SK-MEL-5 (cell line): Measurements from ENCODE around the gene MYO7B. TPM values are rescaled to one million over a fixed set of nuclear protein-coding genes. Genes with fewer than 3 reads are reported as not detected.

Experiments
- DNase-seq: peaks from one replicate; pipeline ENCODE4 v3.0.0-alpha.2; 2016; ENCODE audit warnings: low read depth, low spot score
- in situ Hi-C: cut with HindIII; loops from 2 replicates; pipeline ENCODE4 v1.10.0; 2016; ENCODE audit warnings: low sequenced_read_pairs, high pct_unique_total_duplicates, low pct_unique_long_range_greater_than_20kb
- total RNA-seq: library from RNA; depleted of rRNA; stranded (reverse); fragments of >200 nt; shearing (Covaris generic); gene quantifications from 2 replicates; pipeline ENCODE4 v1.2.3, GENCODE V29; 2014

The MYO7B gene
- total RNA-seq, 1 experiment from 2014 or later: not detected

DNA sequence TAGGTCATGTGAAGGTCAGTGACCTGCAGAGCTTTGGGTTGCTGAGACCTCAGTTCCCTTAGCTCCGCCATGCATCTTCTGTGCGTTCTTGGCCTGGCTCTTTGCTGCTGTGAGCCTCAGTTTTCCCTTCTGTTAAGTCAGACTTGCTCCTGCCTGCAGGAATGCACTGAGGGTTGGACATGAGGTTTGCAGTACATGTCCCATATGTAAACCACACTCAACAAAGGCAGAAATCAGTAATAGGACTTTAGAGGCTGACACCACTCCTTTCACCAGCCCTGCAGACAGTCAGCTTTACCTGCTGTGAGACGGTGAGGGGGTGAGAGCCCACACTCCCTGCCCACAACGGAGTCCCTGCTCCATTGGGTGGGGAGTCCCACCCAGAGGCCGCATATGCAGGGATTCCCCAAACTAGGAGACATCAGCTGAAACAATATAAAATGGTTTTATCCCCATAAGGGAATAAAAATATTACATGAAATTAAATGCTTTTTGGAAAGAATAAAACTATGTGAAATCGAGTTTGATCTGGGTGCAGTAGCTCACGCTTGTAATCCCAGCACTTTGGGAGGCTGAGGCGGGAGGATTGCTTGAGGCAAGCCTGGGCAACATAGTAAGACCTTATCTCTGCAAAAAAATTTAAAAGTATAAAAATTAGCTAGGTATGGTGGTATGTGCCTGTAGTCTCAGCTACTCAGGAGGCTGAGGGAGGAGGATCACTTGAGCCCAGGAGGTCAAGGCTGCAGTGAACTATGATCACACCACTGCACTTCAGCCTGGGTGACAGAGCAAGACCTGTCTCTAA lies 55.1 kb downstream of the MYO7B start:
- in situ Hi-C loops: no loop called here

DNA sequence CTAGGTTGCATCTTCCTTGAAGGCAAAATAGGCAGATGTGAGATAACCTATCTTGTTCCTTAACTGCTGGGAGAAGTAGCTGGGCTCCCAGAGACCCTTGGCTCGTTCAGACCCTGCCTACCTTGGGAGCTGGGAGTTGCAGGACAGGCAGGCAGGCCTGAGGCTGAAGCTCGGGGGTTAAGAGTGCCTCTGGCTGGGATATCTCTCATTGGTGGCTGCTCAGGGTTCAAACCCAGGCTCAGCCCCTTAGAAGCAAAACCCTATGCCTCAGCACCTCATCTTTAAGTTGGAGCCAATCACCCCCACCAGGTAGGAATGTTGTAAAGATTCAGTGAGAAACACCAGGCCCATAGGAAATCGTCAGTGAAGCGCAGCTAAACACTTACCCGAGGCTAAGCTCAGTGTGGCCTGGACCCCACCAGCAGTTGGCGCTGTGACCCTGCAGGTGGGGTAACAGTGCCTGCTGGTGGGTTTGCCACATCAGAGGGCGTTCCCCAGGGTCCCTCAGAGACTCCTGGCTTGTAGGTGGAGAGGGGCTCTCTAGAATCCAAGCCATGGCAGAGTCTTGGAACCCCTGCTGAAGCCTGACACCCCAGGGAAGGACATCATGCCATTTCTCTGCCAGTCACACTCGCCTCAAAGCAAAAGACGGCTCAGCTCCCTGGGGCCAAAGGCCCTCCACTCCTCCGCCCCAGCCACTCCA lies 55.9 kb downstream of the MYO7B start:
- in situ Hi-C loops: no loop called here
- DNase-seq: peak; percentile 67

More for the DNA sequence above, 55.1 kb downstream of the MYO7B start:
- DNase-seq: no peak

DNA sequence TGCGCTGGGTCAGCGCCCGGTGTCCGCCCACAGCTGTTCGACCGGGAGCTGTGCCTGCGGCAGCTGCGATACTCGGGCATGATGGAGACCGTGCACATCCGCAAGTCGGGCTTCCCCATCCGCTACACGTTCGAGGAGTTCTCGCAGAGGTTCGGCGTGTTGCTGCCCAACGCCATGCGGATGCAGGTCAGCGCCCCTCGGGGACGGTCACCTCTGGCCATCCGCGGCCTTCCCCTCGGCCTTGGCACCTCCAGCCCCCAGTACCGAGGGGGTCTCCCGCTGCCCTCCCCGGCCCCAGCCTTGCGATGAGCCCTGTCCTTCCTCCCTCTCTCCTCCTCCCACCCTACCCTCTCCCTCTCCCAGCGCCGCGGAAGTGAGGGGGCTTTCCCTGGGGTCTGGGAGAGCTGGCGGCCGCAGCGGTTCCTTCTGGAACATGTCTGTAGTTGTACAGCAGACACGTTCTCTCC lies 57.3 kb downstream of the MYO7B start:
- in situ Hi-C loops: no loop called here
- DNase-seq: no peak

DNA sequence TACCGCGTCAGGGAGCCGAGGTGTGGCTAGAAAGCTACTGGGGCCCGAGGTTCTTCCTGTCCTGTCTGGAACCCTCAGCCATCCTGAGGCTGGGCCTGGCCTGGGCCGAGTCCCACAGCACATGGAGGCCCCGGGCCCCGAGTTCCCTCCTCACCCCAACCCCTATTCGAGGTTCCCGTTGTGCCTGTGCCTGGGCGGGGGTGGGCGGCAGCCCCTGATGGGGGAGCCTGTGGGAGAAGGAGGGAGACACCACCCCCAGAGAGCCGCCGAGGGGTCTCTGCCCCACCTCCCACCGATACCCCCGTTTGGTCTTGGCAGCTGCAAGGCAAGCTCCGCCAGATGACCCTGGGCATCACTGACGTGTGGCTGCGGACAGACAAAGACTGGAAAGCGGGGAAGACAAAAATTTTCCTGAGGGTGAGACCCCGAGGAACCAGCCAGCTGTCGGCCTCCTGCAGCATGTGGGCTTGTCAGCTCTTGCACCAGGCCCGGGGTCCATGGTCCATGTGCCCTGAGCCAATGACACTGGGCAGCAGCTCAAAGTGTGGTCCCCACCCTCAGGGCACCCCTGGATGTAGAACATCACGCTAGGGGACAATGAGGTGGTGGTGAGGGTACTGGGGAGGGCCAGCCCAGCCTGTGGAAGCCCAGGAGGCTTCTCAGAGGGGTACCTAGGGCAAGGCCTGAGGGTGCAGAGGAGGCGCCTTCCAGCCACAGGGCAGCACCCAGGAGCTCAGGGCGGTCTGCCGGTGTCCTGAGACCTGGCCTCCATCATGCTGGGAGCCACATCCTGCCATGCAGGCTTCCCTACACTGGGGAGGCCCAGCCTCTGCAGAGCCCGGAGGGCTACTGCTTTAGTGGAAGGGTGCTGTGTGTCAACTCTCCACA lies 58.0 kb downstream of the MYO7B start:
- in situ Hi-C loops: no loop called here
- no peak for DNase-seq

DNA sequence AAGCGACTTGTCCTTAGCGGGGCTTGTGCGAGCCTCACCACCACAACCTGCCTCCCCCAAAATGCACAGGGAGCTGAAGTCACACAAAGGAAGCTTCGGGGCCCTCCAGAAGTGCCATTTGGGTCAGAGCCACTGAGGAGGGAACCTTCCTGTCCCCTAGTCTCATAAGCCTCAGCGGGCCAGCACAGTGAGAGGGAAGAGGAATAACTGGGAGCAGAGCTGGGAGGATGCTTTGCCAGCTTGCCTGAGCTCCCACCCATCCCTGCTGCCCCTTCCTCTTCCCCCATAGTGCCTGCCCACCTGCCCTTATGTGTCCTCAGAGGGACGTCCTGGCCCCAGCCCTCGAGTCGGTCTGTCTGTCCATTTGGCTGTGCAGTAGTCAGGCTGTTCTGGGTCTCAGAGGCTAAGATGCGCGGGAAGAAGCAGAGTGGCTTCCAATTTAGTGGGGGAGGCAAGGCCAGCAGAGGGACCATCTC lies 58.7 kb downstream of the MYO7B start:
- in situ Hi-C loops: no loop called here

DNA sequence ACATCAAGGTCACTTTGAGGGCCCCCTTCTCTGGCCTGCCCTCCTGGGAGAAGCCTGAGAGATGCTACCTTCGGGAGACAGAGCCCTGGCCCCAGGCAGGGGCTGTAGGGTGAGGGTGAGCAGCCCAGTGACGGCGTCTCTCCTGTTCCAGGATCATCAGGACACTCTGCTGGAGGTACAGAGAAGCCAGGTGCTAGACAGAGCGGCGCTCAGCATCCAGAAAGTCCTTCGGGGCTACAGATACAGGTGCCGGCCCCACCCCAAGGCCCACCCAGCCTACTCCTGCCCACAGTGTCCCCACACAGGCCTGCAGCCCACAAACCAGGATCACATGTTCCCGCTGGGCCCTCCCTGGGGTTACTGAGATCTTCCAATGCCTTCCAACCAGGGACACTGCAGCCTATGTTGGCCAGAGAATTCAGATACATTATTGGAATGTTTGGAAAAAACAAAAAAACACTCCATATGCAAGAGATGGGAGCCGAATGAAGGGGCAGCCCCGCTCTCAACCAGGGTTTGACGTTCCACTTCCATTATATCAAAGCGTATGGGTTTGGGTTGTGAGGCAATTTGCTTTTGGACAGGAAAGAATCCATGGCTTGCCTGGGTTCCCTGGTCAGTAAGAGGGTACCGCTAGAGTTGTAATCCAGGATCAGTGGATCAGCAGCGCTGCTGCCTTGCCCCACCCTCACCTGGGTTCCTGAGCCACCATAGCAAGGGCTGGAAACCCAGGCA lies 61.0 kb downstream of the MYO7B start:
- no peak for DNase-seq
- in situ Hi-C loops: no loop called here

More for the DNA sequence above, 58.7 kb downstream of the MYO7B start:
- no peak for DNase-seq

DNA sequence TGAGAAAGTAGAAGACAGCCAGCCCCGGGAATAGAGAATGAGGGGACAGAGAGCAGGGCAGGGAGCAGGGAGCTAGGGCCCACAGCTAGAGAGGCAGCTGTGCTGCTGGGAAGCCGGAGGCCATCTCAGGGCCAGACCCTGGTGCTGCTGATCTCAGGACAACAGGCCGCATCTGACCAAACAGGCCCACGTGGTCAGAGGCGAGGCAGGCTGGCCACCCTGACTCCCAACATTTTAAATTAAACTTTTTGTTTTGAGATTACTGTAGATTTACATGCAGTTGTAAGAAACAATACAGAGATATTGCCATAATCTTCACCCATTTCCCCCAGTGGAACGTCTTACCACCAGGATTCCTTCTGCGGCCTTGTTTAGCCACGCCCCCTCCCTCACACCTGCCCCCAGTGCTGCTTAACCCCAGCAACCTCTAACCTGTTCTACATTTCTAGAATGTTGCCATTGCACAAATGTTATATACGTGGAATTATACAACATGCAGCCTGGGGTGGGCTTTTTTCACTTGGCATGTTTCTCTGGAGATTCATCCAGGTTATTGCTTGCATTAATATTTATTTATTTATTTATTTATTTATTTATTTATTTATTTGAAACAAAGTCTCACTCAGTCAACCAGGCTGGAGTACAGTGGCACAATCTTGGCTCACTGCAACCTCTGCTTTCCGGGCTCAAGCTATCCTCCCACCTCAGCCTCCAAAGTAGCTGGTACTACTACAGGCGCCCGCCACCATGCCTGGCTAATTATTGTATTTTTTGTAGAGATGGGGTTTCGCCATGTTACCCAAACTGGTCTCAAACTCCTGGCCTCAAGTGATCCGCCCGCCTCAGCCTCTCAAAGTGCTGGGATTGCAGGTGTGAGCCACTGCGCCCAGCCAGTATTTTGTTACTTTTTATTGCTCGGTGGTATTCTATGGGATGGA lies 61.8 kb downstream of the MYO7B start:
- no peak for DNase-seq
- in situ Hi-C loops: no loop called here

DNA sequence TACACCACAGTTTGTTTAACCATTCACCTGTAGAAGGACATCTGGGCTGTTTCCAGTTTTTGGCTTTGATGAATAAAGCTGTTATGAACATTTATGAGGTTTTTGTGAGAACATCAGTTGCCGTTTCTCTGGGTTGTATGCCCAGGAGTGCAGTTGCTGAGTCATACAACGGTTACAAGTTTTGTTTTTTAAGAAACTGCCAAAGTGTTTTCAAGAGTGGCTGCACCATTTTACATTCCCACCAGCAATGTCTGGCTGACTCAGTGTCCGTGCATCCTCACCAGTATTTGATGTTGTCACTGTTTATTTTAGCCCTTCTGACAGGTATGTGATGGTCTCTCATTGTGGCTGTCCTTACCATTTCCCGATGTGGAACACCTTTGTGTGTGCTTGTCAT lies 62.5 kb downstream of the MYO7B start:
- no peak for DNase-seq
- in situ Hi-C loops: no loop called here

DNA sequence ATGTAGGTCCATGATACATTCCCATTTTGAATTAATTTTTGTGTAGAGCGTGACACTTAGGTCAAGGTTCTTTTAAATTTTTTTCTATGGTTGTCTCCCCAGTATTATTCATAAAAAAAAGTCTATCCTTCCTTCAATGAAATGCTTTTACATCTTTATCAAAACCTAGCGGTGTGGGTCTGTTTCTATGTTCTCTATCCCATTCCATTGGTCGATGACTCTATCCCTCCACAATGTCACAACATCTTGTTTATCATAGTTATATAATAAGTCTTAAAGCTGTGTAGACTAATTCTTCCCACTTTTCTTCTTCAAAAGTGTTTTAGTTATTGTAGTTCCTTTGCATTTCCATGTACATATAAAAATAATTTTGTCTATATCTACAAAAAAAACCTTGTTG lies 63.2 kb downstream of the MYO7B start:
- DNase-seq: no peak
- in situ Hi-C loops: no loop called here

DNA sequence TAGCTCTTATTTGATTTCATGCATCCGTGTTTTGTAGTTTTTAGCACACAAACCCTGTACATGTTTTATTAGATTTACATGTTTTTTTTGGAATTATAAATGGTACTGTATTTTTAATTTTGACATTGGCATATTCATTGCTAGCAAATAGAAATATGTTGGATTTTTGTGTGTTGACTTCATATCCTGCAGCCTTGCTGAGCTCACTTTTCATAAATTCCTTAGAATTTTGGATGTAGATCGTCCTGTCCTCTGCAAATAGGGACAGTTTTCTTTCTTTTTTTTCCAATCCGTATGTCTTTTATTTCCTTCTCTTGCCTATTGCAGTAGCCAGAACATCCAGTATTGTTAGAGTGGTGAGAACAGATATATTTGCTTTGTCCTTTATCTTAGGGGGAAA lies 63.7 kb downstream of the MYO7B start:
- in situ Hi-C loops: no loop called here
- no peak for DNase-seq

DNA sequence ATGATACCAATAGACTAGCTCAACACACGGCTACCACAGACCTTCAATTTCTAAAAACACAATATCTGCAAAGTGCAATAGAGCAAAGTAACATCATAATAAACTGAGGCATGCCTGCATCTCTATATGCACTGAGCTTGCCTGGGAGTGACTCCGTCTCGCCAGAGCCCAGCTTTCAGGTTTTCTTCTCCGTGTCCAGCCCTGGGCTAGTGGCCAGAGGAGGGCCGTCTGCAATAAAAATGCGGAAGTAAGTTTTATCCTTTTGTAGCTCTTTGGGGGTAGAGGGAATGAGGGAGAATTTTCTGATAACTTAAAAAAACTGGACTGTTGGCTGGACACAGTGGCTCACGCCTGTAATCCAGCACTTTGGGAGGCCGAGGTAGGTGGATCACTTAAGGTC lies 69.5 kb downstream of the MYO7B start:
- DNase-seq: no peak
- in situ Hi-C loops: no loop called here

DNA sequence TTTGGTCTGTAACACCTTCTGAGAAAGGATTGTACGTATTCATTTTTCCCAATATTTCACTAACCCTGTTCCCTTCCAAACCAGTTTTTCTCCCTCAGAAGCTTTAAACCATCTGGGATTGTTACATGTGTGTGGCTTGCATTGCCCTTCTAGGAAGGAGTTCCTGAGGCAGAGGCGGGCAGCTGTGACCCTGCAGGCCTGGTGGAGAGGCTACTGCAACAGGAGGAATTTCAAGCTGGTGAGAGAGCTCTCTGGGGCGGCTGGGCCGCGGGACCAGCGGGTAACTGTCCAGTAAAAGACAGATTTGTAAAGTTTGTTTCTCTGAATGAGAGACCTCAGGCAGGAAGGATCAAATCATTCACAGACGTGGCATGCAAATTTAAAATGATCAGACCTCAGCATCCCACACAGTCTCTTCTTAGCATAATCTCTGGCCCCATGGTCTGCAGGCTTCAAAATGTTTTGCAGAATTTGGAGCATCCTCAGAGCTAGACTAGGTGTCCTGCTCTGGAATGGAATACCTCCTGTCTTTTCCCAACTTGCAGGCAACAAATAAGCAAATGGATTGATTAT lies 70.3 kb downstream of the MYO7B start:
- in situ Hi-C loops: no loop called here
- DNase-seq: no peak

DNA sequence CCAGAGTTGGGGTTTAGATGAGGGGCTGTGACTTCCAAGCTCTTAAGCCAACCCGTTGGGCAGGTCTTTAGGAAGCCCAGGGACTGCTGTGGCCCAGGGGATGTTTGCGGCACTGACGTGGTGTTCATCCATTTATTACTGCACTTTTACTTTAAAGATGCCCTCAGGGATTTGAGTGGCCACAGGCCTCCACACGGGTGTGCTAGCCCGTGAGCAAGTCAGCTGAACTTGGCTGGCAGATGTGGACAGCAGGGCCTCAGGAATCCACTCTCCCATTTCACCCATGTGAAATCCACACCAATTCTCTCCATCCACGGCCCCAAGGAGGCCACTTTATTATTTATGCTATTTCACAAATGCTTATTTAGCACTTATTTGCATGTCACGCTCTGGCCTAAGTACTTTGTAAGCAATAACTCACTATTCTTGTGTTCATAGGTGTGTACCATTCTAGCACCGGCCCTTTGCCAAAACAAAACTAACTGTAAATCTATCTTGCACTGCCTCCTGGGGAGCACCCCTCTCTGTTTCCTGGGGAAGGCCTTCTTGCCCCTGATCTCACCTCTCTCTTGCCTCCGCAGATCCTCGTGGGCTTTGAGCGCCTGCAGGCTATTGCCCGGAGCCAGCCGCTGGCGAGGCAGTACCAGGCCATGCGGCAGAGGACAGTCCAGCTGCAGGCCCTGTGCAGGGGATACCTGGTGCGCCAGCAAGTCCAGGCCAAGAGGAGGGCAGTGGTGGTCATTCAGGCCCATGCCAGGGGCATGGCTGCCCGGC lies 71.3 kb downstream of the MYO7B start:
- in situ Hi-C loops: no loop called here
- DNase-seq: no peak

DNA sequence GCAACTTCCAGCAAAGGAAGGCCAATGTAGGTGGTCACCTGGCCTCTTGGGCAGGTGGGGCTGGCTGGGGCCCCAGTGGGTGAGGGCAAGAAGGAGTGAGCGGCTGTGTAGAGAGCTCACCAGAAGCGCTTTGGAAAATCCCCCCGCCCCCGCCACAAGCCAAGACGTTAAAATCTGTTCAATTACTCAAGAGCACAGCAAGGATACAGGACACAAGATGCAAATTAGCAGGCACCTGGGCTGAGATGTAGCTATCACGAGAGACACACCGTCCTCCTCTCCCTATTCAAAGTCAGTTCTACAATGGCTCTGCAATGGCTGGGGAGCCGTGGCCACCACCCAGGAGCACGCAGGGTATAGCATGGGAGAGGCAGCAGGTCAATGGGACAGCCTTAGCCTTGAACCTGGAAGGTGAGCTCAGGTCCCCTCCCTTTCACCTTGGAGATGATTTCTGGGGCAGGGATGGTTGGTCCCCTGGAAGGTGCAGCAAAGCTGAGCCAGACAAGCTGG lies 72.0 kb downstream of the MYO7B start:
- in situ Hi-C loops: no loop called here
- no peak for DNase-seq
